HG02678 (cell line): ENCODE measurements around the gene RXFP3.

Experiments
- ATAC-seq: cut with Tn5 transposase; IDR thresholded peaks from one replicate; pipeline ENCODE4 v1.9.1; 2021; ENCODE audit warnings: mild to moderate bottlenecking, moderate library complexity; ENCODE audit not compliant: unreplicated experiment

The RXFP3 gene

GRCh38 chr5:33976307-33976706, 40.1 kb downstream of the RXFP3 start:
- no peak for ATAC-seq

GRCh38 chr5:33978306-33978705, 42.1 kb downstream of the RXFP3 start:
- ATAC-seq = no peak

- ATAC-seq = no peak
Observed at GRCh38 chr5:33980030-33980429, 43.8 kb downstream of the RXFP3 start.

GRCh38 chr5:33981408-33982162, 45.4 kb downstream of the RXFP3 start:
- ATAC-seq = no peak

GRCh38 chr5:33984178-33984577, 48.0 kb downstream of the RXFP3 start:
- ATAC-seq = no peak

GRCh38 chr5:33984671-33985124, 48.5 kb downstream of the RXFP3 start, which contains the start of gene SLC45A2:
Gene SLC45A2 (minus strand): TSS chr5:33984693. CDS start chr5:33984583, 110 bp downstream.
- no peak for ATAC-seq

- ATAC-seq = no peak
Observed at GRCh38 chr5:33985447-33985846, 49.3 kb downstream of the RXFP3 start.
